Posterior cingulate gyrus (tissue), 11 donors: ENCODE results near the gene OPRL1.

Experiments used
- DNase-seq, 10 donors: peaks; one replicate each; pipeline versions ENCODE4 v3.0.0 to v3.0.0-alpha.2; 2020 to 2021; ENCODE audit warnings: mixed read lengths in 3 of 10
- intact Hi-C: fragments of 100-400 bp; cut with DNase I; formaldehyde crosslinking; loops from one replicate; pipeline ENCODE4 v1.15.1; 2023

The OPRL1 gene

GRCh38 chr20:64136004-64136710 lies 56.3 kb downstream of the OPRL1 start:
- peak in 3 of 10 donors; percentile 22 to 56 (median 23) for DNase-seq
- intact Hi-C loops = no loop called here

GRCh38 chr20:64137598-64138031 lies 57.7 kb downstream of the OPRL1 start:
- DNase-seq = peak in 3 of 10 donors; percentile 37 to 74 (median 61)
- intact Hi-C loops = no loop called here

- peak in 3 of 10 donors; percentile 39 to 82 (median 60) for DNase-seq
- intact Hi-C loops = no loop called here
Observed at GRCh38 chr20:64138276-64138815, 58.5 kb downstream of the OPRL1 start.

GRCh38 chr20:64139199-64140060 lies 59.5 kb downstream of the OPRL1 start:
- peak in 3 of 10 donors; percentile 57 to 58 (median 57) for DNase-seq
- intact Hi-C loops = no loop called here

- intact Hi-C loops = no loop called here
- peak in 3 of 10 donors; percentile 50 to 55 (median 52) for DNase-seq
Observed at GRCh38 chr20:64140061-64140931, 60.4 kb downstream of the OPRL1 start.

GRCh38 chr20:64140956-64141355 lies 61.1 kb downstream of the OPRL1 start:
- DNase-seq = peak in 3 of 10 donors; percentile 25 to 68 (median 55)
- intact Hi-C loops = no loop called here

GRCh38 chr20:64142590-64142989 lies 62.7 kb downstream of the OPRL1 start:
- peak in 3 of 10 donors; percentile 35 to 68 (median 41) for DNase-seq
- intact Hi-C loops = no loop called here

- DNase-seq = peak in 3 of 10 donors; percentile 25 to 35 (median 30)
Observed at GRCh38 chr20:64143018-64143801, 63.3 kb downstream of the OPRL1 start.

GRCh38 chr20:64144144-64144912 lies 64.4 kb downstream of the OPRL1 start:
- DNase-seq = peak in 2 of 10 donors; percentile 10 to 59
- intact Hi-C loops = no loop called here

More at GRCh38 chr20:64143018-64143801, 63.3 kb downstream of the OPRL1 start:
- intact Hi-C loops = no loop called here

GRCh38 chr20:64145458-64146300 lies 65.8 kb downstream of the OPRL1 start:
- DNase-seq = peak in 1 of 10 donors; percentile 61
- intact Hi-C loops = no loop called here

GRCh38 chr20:64146301-64146935 lies 66.5 kb downstream of the OPRL1 start:
- peak in 1 of 10 donors; percentile 57 for DNase-seq

GRCh38 chr20:64146936-64147477 lies 67.1 kb downstream of the OPRL1 start:
- intact Hi-C loops = no loop called here

More at GRCh38 chr20:64146301-64146935, 66.5 kb downstream of the OPRL1 start:
- intact Hi-C loops = no loop called here

GRCh38 chr20:64148581-64148980 lies 68.7 kb downstream of the OPRL1 start:
- intact Hi-C loops = no loop called here
- DNase-seq = peak in 1 of 10 donors; percentile 59

More at GRCh38 chr20:64146936-64147477, 67.1 kb downstream of the OPRL1 start:
- peak in 3 of 10 donors; percentile 47 to 66 (median 61) for DNase-seq

- DNase-seq = peak in 2 of 10 donors; percentile 33 to 52
- intact Hi-C loops = no loop called here
Observed at GRCh38 chr20:64149141-64149540, 69.3 kb downstream of the OPRL1 start.

GRCh38 chr20:64149809-64150560 lies 70.1 kb downstream of the OPRL1 start:
- DNase-seq = peak in 2 of 10 donors; percentile 16 to 29
- intact Hi-C loops = no loop called here
